Mucosa of descending colon (tissue), 3 donors: ENCODE data around the gene CAVIN1. TPM values are rescaled to one million over a fixed set of nuclear protein-coding genes. Genes with fewer than 3 reads are reported as not detected.
"Not testable (repeated sequence)": the region's sequence is repeated elsewhere in the genome, so short reads cannot be mapped to it uniquely, and the experiment has no call there.

Experiments used
- ATAC-seq: fragments of 200-7000 bp; cut with Tn5 transposase; one replicate; pipeline ENCODE4 v1.9.1; 2020; ENCODE audit warnings: mild to moderate bottlenecking, moderate library complexity
- DNase-seq, 3 donors: peaks; one replicate each; pipeline ENCODE4 v3.0.0-alpha.2; 2020
- H3K36me3 ChIP-seq: fragments of 200-600 bp; one replicate; pipeline ENCODE4 v1.8.0; 2021; ENCODE audit warnings: low read depth, mild to moderate bottlenecking
- H3K4me1 ChIP-seq: fragments of 200-600 bp; one replicate; pipeline ENCODE4 v1.8.0; 2021; ENCODE audit warnings: low read depth, mild to moderate bottlenecking
- H3K4me3 ChIP-seq: fragments of 200-600 bp; one replicate; pipeline ENCODE4 v1.8.0; 2021; ENCODE audit warnings: mild to moderate bottlenecking
- H3K9me3 ChIP-seq: fragments of 200-600 bp; one replicate; pipeline ENCODE4 v1.8.0; 2021; ENCODE audit warnings: mild to moderate bottlenecking
- CTCF ChIP-seq: fragments of 200-600 bp; IDR thresholded peaks from one replicate; pipeline ENCODE4 v1.8.0; 2022; ENCODE audit warnings: antibody characterized with exemption, mild to moderate bottlenecking
- intact Hi-C, 2 donors: fragments of 100-400 bp; cut with DNase I in 1 of 2; cut with micrococcal nuclease in 1 of 2; formaldehyde crosslinking; loops; one replicate each; pipeline versions ENCODE4 v1.11.0 to v1.11.1; 2022; cut with DNase I, micrococcal nuclease
- total RNA-seq, 3 donors: library from RNA; stranded (reverse); fragmentation: NEBNext Ultra II Directional in 2 of 3; extraction: Animal tissue kit (Norgen Biotek cat#: 25700) in 2 of 3; gene quantifications; one replicate each; pipeline versions ENCODE4 v1.2.1 to v1.2.4, GENCODE V29; 2021 to 2023
- donor health status: DM: no; HTN: no; CAD: no; lungs with moderate emphysema.
- donor health status: DM: no; HTN: no; CAD: no.
- donor health status: DM: no; HTN: yes; CAD: no.

CAVIN1 gene
- total RNA-seq, 3 donors from 2014 or later = 19.3 to 246 (median 52.4) TPM

GRCh38 chr17:42405076-42405475 lies 18.0 kb downstream of the CAVIN1 start:
- no peaks in the 10 kb centered on the region for H3K36me3 ChIP-seq
- H3K4me3 ChIP-seq = no peak overlapping the region
- intact Hi-C loops = loop anchor here in 1 of 2 donors (5.0 kb wide), 1 partner anchor 83 kb away; no protein-coding TSS in a partner anchor
- no peaks in the 10 kb centered on the region for H3K9me3 ChIP-seq
- no peak for TF ChIP-seq CTCF
- peaks cover 14% of the 10 kb centered on the region for H3K4me1 ChIP-seq
- peak in 1 of 3 donors; percentile 39 for DNase-seq
- ATAC-seq = no peak

- H3K36me3 ChIP-seq = no peaks in the 10 kb centered on the region
- ATAC-seq = no peak
- intact Hi-C loops = loop anchor here in 1 of 2 donors (5.0 kb wide), 1 partner anchor 82 kb away; no protein-coding TSS in a partner anchor
- no peak for TF ChIP-seq CTCF
- no peaks in the 10 kb centered on the region for H3K9me3 ChIP-seq
- peak in 1 of 3 donors; percentile 29 for DNase-seq
- H3K4me3 ChIP-seq = no peak overlapping the region
- H3K4me1 ChIP-seq = peaks cover 14% of the 10 kb centered on the region
These were observed 18.6 kb downstream of the CAVIN1 start for GRCh38 chr17:42404326-42405055.

GRCh38 chr17:42403150-42403549 lies 19.9 kb downstream of the CAVIN1 start:
- no peak for ATAC-seq
- H3K36me3 ChIP-seq = no peaks in the 10 kb centered on the region
- no peak for TF ChIP-seq CTCF
- no peaks in the 10 kb centered on the region for H3K9me3 ChIP-seq
- intact Hi-C loops = no loop called here
- H3K4me1 ChIP-seq = peaks cover 14% of the 10 kb centered on the region
- no peak overlapping the region for H3K4me3 ChIP-seq
- DNase-seq = peak in 2 of 3 donors; percentile 50 to 53

- Histone ChIP-seq H3K36me3 (no peaks in the 10 kb centered on the region), H3K9me3 (no peaks in the 10 kb centered on the region), H3K4me3 (no peak overlapping the region), H3K4me1 (peaks cover 14% of the 10 kb centered on the region)
- DNase-seq = peak in 2 of 3 donors; percentile 31 to 59
- intact Hi-C loops = no loop called here
- peak; percentile 76 for ATAC-seq
- TF ChIP-seq CTCF = no peak
These were observed 20.9 kb downstream of the CAVIN1 start for GRCh38 chr17:42402117-42402516.

- H3K36me3 ChIP-seq, H3K4me3 ChIP-seq, H3K9me3 ChIP-seq, intact Hi-C loops: not testable (repeated sequence)
- peaks cover 10% of the 10 kb centered on the region for H3K4me1 ChIP-seq
- DNase-seq (peak in 1 of 3 donors; percentile 21), ATAC-seq (peak; percentile 17)
These were observed 22.1 kb downstream of the CAVIN1 start for GRCh38 chr17:42400844-42401375.
